ENCODE data around the gene FKTN.

Gene FKTN

DNA sequence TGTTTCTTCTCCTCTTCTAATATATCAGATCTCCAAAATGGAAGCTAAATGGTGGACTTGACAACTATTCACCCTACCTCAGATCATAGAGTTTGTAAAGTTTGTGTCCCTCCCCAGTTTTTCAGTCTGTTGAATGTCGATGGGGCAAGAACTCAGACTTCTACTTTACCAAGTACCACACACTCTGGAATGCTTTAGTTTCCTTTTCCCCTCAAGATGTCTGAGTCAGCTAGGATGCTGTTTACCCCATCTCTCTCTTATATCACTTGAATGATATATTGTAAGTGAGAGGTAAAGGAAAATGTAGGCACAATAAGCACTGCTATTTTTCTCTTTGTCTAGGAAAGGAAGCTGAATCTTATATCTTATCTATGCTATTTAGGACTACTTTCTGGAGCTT lies 78.4 kb downstream of the FKTN start:
- TF ChIP-seq TAF1 (IDR thresholded peaks at IDR 0.05; ENCODE audit: borderline replicate concordance, insufficient read depth, low read length) (no peak), FOXP2 (optimal IDR thresholded peaks at IDR 0.05; ENCODE audit: borderline replicate concordance, extremely low read depth, extremely low read length, insufficient read depth) (no peak), SIN3A (IDR thresholded peaks at IDR 0.05; ENCODE audit: borderline replicate concordance, insufficient read depth, low read length) (no peak), POLR2AphosphoS5 (IDR thresholded peaks at IDR 0.05; ENCODE audit: low read depth, low read length) (no peak), REST (IDR thresholded peaks at IDR 0.05; ENCODE audit: insufficient read depth in 1 of 2, low read depth in 2 of 2, low read length in 2 of 2) (no peak)

DNA sequence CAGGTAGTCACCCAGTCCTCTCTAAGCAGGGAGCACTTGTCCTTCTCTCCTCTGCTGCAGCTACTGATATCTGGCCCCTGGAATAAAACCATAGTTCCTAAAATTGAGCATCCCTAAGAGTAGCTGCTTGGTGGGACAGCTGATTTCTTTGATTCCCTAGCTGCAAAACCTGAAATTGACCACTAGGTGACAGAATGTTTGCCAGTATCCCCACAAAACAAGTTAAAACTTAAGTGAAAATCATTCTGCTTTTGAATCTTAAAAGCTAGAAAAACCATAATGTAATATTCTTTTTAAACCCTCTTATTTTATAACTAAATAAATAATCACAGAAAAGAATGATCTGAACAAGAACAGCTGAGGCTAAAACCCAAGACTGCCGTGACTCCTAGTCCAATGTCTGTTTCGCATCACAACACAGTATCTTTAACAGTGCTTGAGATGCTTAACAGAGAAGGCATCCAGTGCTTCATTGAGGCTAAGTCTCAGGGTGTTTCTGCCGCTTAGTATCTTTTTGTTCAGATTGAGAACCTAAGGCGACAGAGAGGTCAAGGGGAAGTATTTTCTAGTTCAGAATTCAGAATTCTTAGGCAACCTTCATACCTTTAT lies 80.0 kb downstream of the FKTN start:
- TF ChIP-seq POLR2AphosphoS5 (IDR thresholded peaks at IDR 0.05; ENCODE audit: low read depth, low read length) (no peak), FOXP2 (optimal IDR thresholded peaks at IDR 0.05; ENCODE audit: borderline replicate concordance, extremely low read depth, extremely low read length, insufficient read depth) (no peak), SIN3A (IDR thresholded peaks at IDR 0.05; ENCODE audit: borderline replicate concordance, insufficient read depth, low read length) (no peak), REST (IDR thresholded peaks at IDR 0.05; ENCODE audit: insufficient read depth in 1 of 2, low read depth in 2 of 2, low read length in 2 of 2) (no peak), TAF1 (IDR thresholded peaks at IDR 0.05; ENCODE audit: borderline replicate concordance, insufficient read depth, low read length) (no peak)

DNA sequence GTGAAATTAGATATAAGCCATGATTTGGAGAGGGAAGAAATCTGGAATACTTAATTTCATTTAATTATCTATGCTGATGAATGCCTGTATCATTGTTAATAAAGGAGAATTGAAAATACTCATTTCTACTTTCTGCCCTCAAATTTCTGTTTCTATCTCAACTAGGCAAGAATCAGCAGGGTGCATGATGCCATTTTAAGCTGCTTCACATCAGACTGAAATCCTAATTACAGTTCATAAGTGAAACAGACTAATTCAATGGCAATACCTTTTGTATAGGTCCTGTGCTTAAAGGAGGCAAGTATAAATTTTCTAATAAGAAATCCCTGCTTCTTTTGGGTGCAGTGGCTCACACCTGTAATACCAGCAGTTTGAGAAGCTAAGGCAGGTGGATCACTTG lies 82.0 kb downstream of the FKTN start:
- TF ChIP-seq POLR2AphosphoS5 (IDR thresholded peaks at IDR 0.05; ENCODE audit: low read depth, low read length), result no peak
- TF ChIP-seq FOXP2 (optimal IDR thresholded peaks at IDR 0.05; ENCODE audit: borderline replicate concordance, extremely low read depth, extremely low read length, insufficient read depth), result no peak
- no peak for TF ChIP-seq REST (IDR thresholded peaks at IDR 0.05; ENCODE audit: insufficient read depth in 1 of 2, low read depth in 2 of 2, low read length in 2 of 2)
- TF ChIP-seq SIN3A (IDR thresholded peaks at IDR 0.05; ENCODE audit: borderline replicate concordance, insufficient read depth, low read length), result no peak

DNA sequence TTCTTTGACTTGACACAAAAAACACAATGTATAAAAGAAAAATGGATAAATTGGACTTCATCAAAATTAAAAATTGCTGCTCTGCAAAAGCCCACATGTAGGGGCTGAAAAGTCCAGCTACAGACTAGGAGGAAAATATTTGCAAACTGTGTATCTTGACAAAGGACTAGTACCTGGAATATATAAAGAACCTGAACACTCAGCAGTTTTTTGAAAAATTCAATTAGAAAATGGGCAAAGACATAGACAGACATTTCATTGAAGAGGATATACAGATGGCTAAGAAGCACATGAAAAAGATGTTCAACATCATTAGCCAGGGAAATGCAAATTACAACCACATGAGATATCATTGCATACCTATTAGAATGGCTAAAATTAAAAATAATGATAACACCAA lies 85.9 kb downstream of the FKTN start:
- TF ChIP-seq TAF1 (IDR thresholded peaks at IDR 0.05; ENCODE audit: borderline replicate concordance, insufficient read depth, low read length) (no peak), POLR2AphosphoS5 (IDR thresholded peaks at IDR 0.05; ENCODE audit: low read depth, low read length) (no peak), REST (IDR thresholded peaks at IDR 0.05; ENCODE audit: insufficient read depth in 1 of 2, low read depth in 2 of 2, low read length in 2 of 2) (no peak), FOXP2 (optimal IDR thresholded peaks at IDR 0.05; ENCODE audit: borderline replicate concordance, extremely low read depth, extremely low read length, insufficient read depth) (no peak), SIN3A (IDR thresholded peaks at IDR 0.05; ENCODE audit: borderline replicate concordance, insufficient read depth, low read length) (no peak)

Measured in PFSK-1 (cell line).